T-helper 2 cell treated with Interferon-gamma antibody and Interleukin-4, amounts not matched to agents 100 ng/mL and 5 ng/mL, for 36 hours (primary cell): Measurements from ENCODE around the gene RPTOR. TPM values are rescaled to one million over a fixed set of nuclear protein-coding genes. Genes with fewer than 3 reads are reported as not detected.

Experiments used
- intact Hi-C: fragments of 100-400 bp; cut with micrococcal nuclease; formaldehyde crosslinking; loops from one replicate; pipeline ENCODE4 v1.15.1; 2023
- total RNA-seq: library from RNA; stranded (reverse); gene quantifications from 2 replicates; pipeline ENCODE4 v1.2.3, GENCODE V29; 2022

The RPTOR gene
- total RNA-seq, 1 donor from 2014 or later, result 78.5 TPM

- intact Hi-C loops, result loop anchor here (5.0 kb wide), 1 partner anchor 105 kb away; no protein-coding TSS in a partner anchor
These were observed 328.1 kb downstream of the RPTOR start for GRCh38 chr17:80872501-80873306.

- intact Hi-C loops, result loop anchor here (5.0 kb wide), 1 partner anchor 106 kb away; no protein-coding TSS in a partner anchor
These were observed 328.8 kb downstream of the RPTOR start for GRCh38 chr17:80873307-80873951.

GRCh38 chr17:80874866-80875445 lies 330.3 kb downstream of the RPTOR start:
- intact Hi-C loops, result loop anchor here (5.0 kb wide), 2 partner anchors 62 to 108 kb away; no protein-coding TSS in a partner anchor

GRCh38 chr17:80875480-80875995 lies 330.9 kb downstream of the RPTOR start:
- intact Hi-C loops, result loop anchor here (5.0 kb wide), 1 partner anchor 62 kb away; no protein-coding TSS in a partner anchor

- intact Hi-C loops, result loop anchor here (2.0 to 5.0 kb wide), 3 partner anchors 20 to 61 kb away; no protein-coding TSS in a partner anchor
These were observed 331.9 kb downstream of the RPTOR start for GRCh38 chr17:80876456-80876949.

GRCh38 chr17:80876950-80877728 lies 332.5 kb downstream of the RPTOR start:
- intact Hi-C loops, result loop anchor here (1.0 to 5.0 kb wide), 5 partner anchors 11 to 60 kb away; no protein-coding TSS in a partner anchor

- intact Hi-C loops, result loop anchor here (1.0 to 5.0 kb wide), 5 partner anchors 12 to 59 kb away; no protein-coding TSS in a partner anchor
These were observed 333.2 kb downstream of the RPTOR start for GRCh38 chr17:80877729-80878303.

- intact Hi-C loops, result loop anchor here (5.0 kb wide), 1 partner anchor 58 kb away; no protein-coding TSS in a partner anchor
These were observed 334.5 kb downstream of the RPTOR start for GRCh38 chr17:80878876-80879722.

GRCh38 chr17:80879723-80880647 lies 335.3 kb downstream of the RPTOR start:
- intact Hi-C loops, result loop anchor here (5.0 kb wide), 1 partner anchor 57 kb away; no protein-coding TSS in a partner anchor

- intact Hi-C loops, result no loop called here
These were observed 336.0 kb downstream of the RPTOR start for GRCh38 chr17:80880648-80880985.

- intact Hi-C loops, result no loop called here
These were observed 336.7 kb downstream of the RPTOR start for GRCh38 chr17:80881306-80881705.

GRCh38 chr17:80882323-80882722 lies 337.7 kb downstream of the RPTOR start:
- intact Hi-C loops, result no loop called here

- intact Hi-C loops, result no loop called here
These were observed 338.5 kb downstream of the RPTOR start for GRCh38 chr17:80882926-80883685.

GRCh38 chr17:80883831-80884735 lies 339.4 kb downstream of the RPTOR start:
- intact Hi-C loops, result no loop called here

- intact Hi-C loops, result no loop called here
These were observed 340.2 kb downstream of the RPTOR start for GRCh38 chr17:80884811-80885210.

GRCh38 chr17:80885947-80886582 lies 341.4 kb downstream of the RPTOR start:
- intact Hi-C loops, result no loop called here
